ENCODE results near the gene CUL4A. TPM values are rescaled to one million over a fixed set of nuclear protein-coding genes. Genes with fewer than 3 reads are reported as not detected.

The CUL4A gene
- 76.6 and 77.1 TPM in 2 replicates for total RNA-seq (ENCODE audit: low replicate concordance)

GRCh38 chr13:113209336-113209758 is at the start of gene CUL4A:
CUL4A (plus strand) TSS chr13:113209613; CDS start chr13:113209628, 15 bp downstream.

GRCh38 chr13:113208421-113209335 is 735 bp upstream of the CUL4A start, which contains the start of gene PCID2:
PCID2 (minus strand) TSS chr13:113208669; CDS start chr13:113208634, 35 bp downstream.

GRCh38 chr13:113296823-113297369 is 87.5 kb downstream of the CUL4A start, which contains the start of gene LAMP1:
LAMP1 (plus strand) TSS chr13:113297239; CDS start chr13:113297435, 196 bp downstream.

Other genes with a start within 250 kb of the CUL4A start
- gene MCF2L, start 240.4 kb upstream of the CUL4A start, total RNA-seq (ENCODE audit: low replicate concordance), result 1.1 and 2.6 TPM in 2 replicates
- gene F7, start 103.8 kb upstream of the CUL4A start, total RNA-seq (ENCODE audit: low replicate concordance), result not detected in 2 replicates
- 4.1 and 18.6 TPM in 2 replicates for gene F10, start 86.8 kb upstream of the CUL4A start, total RNA-seq (ENCODE audit: low replicate concordance)
- not detected in 2 replicates for gene PROZ, start 51.0 kb upstream of the CUL4A start, total RNA-seq (ENCODE audit: low replicate concordance)
- gene PCID2, start 944 bp upstream of the CUL4A start, total RNA-seq (ENCODE audit: low replicate concordance), result 40.7 and 63.1 TPM in 2 replicates
- 167 and 324 TPM in 2 replicates for gene LAMP1, start 87.6 kb downstream of the CUL4A start, total RNA-seq (ENCODE audit: low replicate concordance)
- 0.70 and 0.90 TPM in 2 replicates for gene GRTP1, start 154.5 kb downstream of the CUL4A start, total RNA-seq (ENCODE audit: low replicate concordance)
- 0.45 and 1.6 TPM in 2 replicates for gene ADPRHL1, start 243.9 kb downstream of the CUL4A start, total RNA-seq (ENCODE audit: low replicate concordance)

Measured in smooth muscle cell of the coronary artery (primary cell).